Motor neuron (in vitro differentiated cells): Measurements from ENCODE around the gene DOCK4. TPM values are rescaled to one million over a fixed set of nuclear protein-coding genes. Genes with fewer than 3 reads are reported as not detected.
A peak's percentile ranks its signal among the peaks of the same experiment; 100 is the strongest.

ENCODE experiments used
- ATAC-seq, 8 experiments: fragments of 200-7000 bp; cut with Tn5 transposase; replicated peaks in 6 of 8; 2 replicates each; pipeline ENCODE4 v1.8.0; 2021; ENCODE audit warnings: mild to moderate bottlenecking in 8 of 8, moderate library complexity in 8 of 8
- H3K27ac ChIP-seq, 2 donors: fragments of 250-450 bp; sonication (Bioruptor Pico); 2 replicates each; pipeline ENCODE4 v1.9.0; 2021; ENCODE audit warnings: antibody characterized with exemption in 2 of 2, mild to moderate bottlenecking in 2 of 2, moderate library complexity in 1 of 2
- H3K4me1 ChIP-seq, 2 donors: fragments of 250-450 bp; sonication (Bioruptor Pico); replicated peaks in 1 of 2; 2 replicates each; pipeline ENCODE4 v1.6.1; 2021; ENCODE audit warnings: antibody characterized with exemption in 2 of 2, mild to moderate bottlenecking in 2 of 2, moderate library complexity in 1 of 2
- H3K4me3 ChIP-seq, 5 donors: fragments of 250-450 bp; sonication (Bioruptor Pico); 2 replicates each; pipeline ENCODE4 v1.9.0; 2021; ENCODE audit warnings: antibody characterized with exemption in 5 of 5, mild to moderate bottlenecking in 5 of 5, moderate library complexity in 4 of 5
- WGBS, 10 experiments: fragments of 450-650 bp; shearing (Covaris generic); methylation state at CpG; one replicate each; pipeline ENCODE4 v1.0.0; 2022; 5-methylcytosine and 5-hydroxymethylcytosine counted together
- in situ Hi-C, 9 experiments: fragments of 400-800 bp; cut with MboI; loops; one replicate each; pipeline ENCODE4 v1.15.0; 2021; ENCODE audit warnings: low sequenced_read_pairs in 9 of 9, low pct_unique_long_range_greater_than_20kb in 2 of 9; ENCODE audit not compliant: unreplicated experiment in 9 of 9
- total RNA-seq, 8 experiments: library from RNA; unstranded; fragments of 300-600 nt; gene quantifications; 2 replicates each; pipeline versions ENCODE4 v1.2.3 to v1.2.4, GENCODE V29; 2022

DOCK4 gene
- total RNA-seq, 8 experiments from 2014 or later: 8.1 to 27.3 (median 20.6) TPM

DNA sequence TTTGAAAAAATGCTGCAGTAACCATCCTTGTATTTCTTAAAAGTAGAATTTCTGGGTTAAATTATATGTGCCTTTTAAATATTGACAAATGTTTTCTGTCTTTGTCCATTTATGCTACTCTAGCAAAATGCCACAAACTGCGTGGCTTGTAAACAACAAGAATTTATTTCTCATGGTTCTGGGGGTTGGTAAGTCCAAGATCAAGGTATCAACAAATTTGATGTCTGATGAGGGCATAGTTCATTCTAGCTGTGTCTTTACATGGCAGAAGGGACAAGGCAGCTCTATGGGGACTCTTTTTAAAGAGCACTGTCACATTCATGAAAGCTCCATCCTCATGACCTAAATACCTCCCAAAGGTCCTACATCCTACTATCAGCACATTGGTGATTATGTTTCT, 27.9 kb upstream of the DOCK4 start:
- H3K4me1 ChIP-seq: no peaks in the 10 kb centered on the region
- in situ Hi-C loops: no loop called here
- H3K27ac ChIP-seq: no peak overlapping the region
- 80 to 100% (median 100%) methylated on average over 1 of the region's 1 CpG; no CpG with 5 or more reads in 1 of the 10 experiments for WGBS, 10 experiments
- no peak for ATAC-seq
- no peak overlapping the region for H3K4me3 ChIP-seq

DNA sequence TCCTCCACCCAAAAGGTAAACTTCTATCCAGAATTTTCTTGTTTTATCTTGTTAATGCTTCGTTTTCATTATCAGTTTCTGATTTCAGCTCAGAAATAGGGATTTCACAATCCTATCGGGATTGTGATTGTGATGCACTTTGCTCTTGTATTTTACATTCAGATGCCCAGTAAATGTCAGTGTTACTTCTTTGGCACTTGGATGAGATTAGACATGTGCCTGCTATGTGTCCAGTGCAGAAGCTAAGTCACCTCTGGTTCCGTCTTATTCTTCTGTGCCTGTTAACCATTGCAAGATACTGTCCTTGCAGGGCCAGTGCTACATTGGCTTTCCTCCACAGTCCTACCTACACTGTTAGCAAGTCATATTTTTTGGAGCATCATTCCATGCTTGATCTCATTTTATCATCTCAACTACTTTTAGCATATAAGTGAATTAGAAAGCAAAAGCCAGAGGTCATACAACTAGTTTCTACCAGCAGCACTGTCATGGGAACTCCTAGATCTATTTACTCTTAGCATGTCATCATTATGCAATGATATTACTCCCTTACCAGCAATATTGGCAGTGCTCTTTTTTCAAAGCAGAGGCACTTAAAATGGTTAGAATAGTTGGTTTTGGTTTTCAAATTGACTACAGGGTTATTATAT, 27.0 kb upstream of the DOCK4 start:
- ATAC-seq: peak in 2 of 8 experiments; percentile 67 to 76
- 73 to 100% (median 98%) methylated on average over 2 to 3 of the region's 3 CpGs for WGBS, 10 experiments
- Histone ChIP-seq H3K27ac (no peak overlapping the region), H3K4me1 (no peaks in the 10 kb centered on the region), H3K4me3 (no peak overlapping the region)
- in situ Hi-C loops: no loop called here

DNA sequence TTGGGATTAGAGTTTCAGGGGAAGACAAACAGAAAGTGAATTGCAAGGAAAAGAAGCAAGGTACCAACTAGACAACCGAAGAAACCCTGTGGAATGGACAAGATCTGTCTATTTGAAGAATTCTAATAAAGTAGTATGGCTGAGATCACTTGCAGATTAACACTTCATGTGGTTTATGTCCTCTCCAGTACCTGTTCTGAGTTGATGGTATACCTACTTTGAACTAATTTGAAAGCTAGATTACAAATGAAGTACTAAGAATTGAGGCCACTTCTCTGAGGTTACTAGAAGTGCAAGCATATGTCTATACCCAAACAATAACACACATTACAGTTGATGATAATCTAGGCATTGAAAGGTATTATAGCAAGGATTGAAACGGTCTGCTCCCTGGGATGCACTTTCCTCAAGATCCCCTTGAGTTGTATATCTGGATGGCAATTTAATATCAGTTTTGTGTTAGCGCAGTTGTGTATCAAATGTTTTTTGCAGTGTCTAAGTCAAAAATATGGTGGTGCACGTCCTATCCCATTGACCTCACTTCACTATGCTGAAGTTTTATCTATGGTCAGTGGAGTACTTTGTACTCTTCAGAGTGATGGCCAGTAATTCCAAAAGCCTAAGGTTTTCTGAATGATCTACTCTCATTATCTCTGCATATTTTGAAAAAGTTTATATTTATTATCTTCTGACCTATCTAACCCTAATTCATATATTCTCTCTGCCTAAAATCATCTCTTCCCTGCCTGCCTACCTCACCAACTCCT, 26.2 kb upstream of the DOCK4 start:
- WGBS, 10 experiments: 70 to 100% (median 94%) methylated on average over 1 to 4 of the region's 4 CpGs
- H3K27ac ChIP-seq: no peak overlapping the region
- ATAC-seq: no peak
- H3K4me1 ChIP-seq: no peaks in the 10 kb centered on the region
- no peak overlapping the region for H3K4me3 ChIP-seq
- in situ Hi-C loops: no loop called here

DNA sequence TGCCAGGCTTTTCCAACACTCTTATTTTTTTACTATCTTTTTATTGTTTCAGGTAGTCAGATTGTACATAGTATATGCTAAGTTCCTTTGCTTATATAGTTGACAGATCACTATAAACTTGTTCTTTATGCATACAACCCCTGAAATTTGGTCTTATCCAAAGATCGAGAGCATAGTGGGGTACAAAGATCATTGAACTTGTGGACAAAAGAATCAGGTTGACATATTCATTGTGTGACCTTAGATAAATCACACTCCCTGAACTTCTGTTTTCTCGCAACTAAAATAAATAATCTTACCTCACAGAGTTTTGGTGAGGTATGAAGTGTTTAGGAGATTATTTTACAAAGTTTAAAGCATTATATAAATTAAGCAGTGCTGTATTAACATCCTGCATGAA, 22.4 kb upstream of the DOCK4 start:
- no peak for ATAC-seq
- in situ Hi-C loops: no loop called here
- Histone ChIP-seq H3K4me3 (no peak overlapping the region), H3K27ac (no peak overlapping the region), H3K4me1 (no peaks in the 10 kb centered on the region)
- 83 to 100% (median 100%) methylated on average over 1 to 2 of the region's 2 CpGs; no CpG with 5 or more reads in 2 of the 10 experiments for WGBS, 10 experiments

DNA sequence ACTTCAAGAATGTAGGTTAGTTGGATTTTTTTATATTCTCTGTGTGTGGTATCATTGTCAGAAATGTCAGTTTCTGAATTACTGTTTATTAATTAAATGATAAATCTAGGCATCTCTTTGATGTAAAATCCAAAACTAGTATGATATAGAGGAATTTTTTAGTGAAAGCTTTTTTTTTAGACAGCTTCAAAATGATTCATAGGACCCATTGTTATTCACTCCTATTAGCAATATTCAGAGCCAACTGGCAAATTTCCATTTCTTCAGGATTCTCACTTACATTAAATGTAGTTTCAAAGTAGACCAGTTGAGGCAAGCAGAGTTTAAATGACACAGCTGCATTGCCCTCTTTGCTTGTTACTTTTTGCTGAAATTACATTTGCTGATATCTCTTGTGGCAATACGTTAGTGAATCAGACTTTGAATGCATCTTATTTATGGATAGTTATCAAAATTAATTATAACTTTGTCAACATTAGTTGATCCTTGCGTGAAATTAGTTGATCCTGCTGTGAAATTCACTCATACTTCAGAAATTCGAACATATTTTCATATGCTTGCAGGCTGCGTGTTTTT, 20.6 kb upstream of the DOCK4 start:
- Histone ChIP-seq H3K27ac (no peak overlapping the region), H3K4me1 (no peaks in the 10 kb centered on the region), H3K4me3 (no peak overlapping the region)
- 86 to 100% (median 93%) methylated on average over 1 to 4 of the region's 4 CpGs for WGBS, 10 experiments
- ATAC-seq: no peak
- in situ Hi-C loops: no loop called here

DNA sequence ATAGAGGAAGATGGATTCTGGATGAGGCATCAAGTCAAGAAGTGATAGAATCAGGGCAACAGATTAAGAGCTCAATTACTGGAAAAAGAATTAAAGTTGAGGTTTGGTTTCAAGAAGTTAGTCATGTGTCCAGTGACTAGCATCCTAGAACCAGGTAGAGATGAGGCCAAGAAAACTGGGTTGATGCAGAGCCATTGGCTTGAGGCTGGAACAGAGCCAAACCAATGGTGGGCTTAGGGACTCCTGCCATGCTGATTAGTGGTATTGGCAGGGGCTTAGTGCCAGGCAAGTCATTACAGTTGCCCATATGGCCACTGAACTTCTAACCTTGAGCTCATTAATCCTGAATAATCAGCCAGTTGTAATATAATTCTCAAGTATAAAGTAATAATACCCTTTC, 18.8 kb upstream of the DOCK4 start:
- Histone ChIP-seq H3K27ac (no peak overlapping the region), H3K4me3 (no peak overlapping the region), H3K4me1 (no peaks in the 10 kb centered on the region)
- no peak for ATAC-seq
- in situ Hi-C loops: no loop called here

DNA sequence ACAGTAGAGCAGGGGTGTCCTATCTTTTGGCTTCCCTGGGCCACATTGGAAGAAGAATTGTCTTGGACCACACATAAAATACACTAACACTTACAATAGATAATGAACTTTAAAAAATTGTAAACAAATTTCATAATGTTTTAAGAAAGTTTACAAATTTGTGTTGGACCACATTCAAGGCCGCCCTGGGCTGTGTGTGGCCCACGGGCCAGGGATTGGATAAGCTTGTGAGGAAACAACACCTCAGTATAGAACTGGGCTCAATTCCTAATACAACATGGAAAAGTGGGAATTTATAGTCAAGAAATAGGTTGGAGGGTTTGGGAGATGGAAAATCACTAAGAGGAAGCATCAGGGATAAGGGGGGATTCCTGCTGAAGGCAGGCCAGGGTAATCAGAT, 18.0 kb upstream of the DOCK4 start:
- Histone ChIP-seq H3K4me1 (no peaks in the 10 kb centered on the region), H3K27ac (no peak overlapping the region), H3K4me3 (no peak overlapping the region)
- WGBS, 10 experiments: 94 to 100% (median 100%) methylated on average over 2 of the region's 2 CpGs; no CpG with 5 or more reads in 4 of the 10 experiments
- in situ Hi-C loops: loop anchor here in 3 of 9 experiments (25.0 kb wide), 2 partner anchors 163 to 188 kb away; no protein-coding TSS in a partner anchor
- no peak for ATAC-seq

DNA sequence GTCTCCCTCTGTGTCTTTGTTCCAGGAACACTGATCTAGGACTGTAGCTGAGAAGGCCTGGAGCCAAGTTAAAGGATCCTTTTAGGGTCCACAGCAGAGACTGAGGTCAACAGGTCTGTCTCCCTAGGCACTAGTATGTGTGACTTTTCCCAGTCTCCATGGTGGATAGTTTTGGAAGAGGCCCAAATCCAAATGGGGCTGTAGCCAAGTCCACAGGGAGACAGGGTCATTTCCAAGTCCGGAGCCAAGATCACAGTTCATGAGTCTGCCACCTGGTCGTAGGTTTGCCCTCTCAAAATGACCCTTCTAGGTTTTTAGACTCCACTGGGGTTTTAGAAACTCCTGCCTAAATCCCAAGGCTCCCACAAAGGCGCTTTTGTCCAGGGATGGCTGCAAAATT, 17.1 kb upstream of the DOCK4 start:
- H3K27ac ChIP-seq: no peak overlapping the region
- in situ Hi-C loops: loop anchor here in 3 of 9 experiments (25.0 kb wide), 2 partner anchors 164 to 189 kb away; no protein-coding TSS in a partner anchor
- H3K4me1 ChIP-seq: no peaks in the 10 kb centered on the region
- ATAC-seq: no peak
- H3K4me3 ChIP-seq: no peak overlapping the region
- WGBS, 10 experiments: 92 to 100% (median 100%) methylated on average over 1 to 3 of the region's 3 CpGs; no CpG with 5 or more reads in 5 of the 10 experiments

DNA sequence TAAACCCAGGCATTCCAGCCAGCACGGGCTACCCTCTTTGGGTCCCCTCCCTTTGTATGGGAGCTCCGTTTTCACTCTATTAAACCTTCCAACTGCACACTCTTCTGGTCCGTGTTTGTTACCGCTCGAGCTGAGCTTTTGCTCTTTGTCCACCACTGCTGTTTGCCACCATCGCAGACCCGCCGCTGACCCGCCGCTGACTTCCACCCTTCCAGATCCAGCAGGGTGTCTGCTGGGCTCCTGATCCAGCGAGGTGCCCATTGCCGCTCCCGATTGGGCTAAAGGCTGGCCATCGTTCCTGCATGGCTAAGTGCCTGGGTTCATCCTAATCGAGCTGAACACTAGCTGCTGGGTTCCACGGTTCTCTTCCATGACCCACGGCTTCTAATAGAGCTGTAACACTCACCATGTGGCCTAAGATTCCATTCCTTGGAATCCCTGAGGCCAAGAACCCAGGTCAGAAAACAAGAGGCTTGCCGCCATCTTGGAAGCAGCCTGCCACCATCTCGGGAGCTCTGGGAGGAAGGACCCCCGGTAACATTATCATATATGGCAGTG, 14.8 kb upstream of the DOCK4 start:
- no peak overlapping the region for H3K27ac ChIP-seq
- WGBS, 10 experiments: 74 to 100% (median 96%) methylated on average over 1 to 16 of the region's 20 CpGs; no CpG with 5 or more reads in 3 of the 10 experiments
- no peaks in the 10 kb centered on the region for H3K4me1 ChIP-seq
- no peak overlapping the region for H3K4me3 ChIP-seq
- no peak for ATAC-seq
- in situ Hi-C loops: loop anchor here in 3 of 9 experiments (25.0 kb wide), 2 partner anchors 166 to 191 kb away; no protein-coding TSS in a partner anchor

DNA sequence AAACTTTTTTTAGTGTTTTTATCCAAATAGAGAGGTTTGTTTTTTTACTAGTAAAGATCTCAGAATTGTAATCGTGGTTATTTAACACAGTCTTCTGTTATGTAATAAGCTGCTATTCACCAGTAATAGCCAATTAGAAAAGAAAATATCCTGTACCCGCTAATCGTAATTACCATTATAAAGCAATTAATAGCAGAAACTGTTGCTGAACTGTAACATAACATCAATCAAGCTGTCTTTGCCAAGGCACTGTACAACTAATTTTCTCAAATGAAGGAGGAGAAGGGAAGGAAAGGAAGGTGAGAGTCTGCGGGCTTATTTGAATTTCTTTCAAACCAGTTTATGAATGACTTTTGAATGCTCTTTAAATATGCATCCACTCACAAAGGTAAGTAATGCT, 9.6 kb upstream of the DOCK4 start:
- WGBS, 10 experiments: 27 to 97% (median 63%) methylated on average over 2 to 4 of the region's 4 CpGs
- peaks cover 0 to 8% of the 10 kb centered on the region in 2 donors for H3K4me1 ChIP-seq
- ATAC-seq: no peak
- no peak overlapping the region for H3K27ac ChIP-seq
- in situ Hi-C loops: loop anchor here in 3 of 9 experiments (25.0 kb wide), 2 partner anchors 172 to 197 kb away; no protein-coding TSS in a partner anchor
- no peak overlapping the region for H3K4me3 ChIP-seq

DNA sequence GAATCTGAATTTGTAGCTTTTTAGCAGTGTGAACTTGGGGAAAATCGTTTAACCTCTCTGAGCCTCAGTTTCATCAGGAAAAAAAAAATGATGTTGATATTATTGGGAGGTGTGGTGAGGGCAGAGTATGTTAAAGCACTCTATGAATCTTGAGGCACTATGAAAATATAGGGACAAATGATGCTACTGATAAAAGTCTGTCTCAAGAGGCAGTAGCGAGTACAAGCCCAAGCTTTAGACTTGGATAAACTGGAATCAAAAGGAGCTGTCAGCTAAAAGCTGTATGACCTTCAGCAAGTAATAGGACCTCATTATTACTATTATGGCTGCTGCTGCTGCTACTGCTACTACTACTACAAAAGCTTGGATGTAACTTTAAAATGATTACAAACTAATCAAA, 8.7 kb upstream of the DOCK4 start:
- in situ Hi-C loops: loop anchor here in 3 of 9 experiments (25.0 kb wide), 2 partner anchors 172 to 197 kb away; no protein-coding TSS in a partner anchor
- Histone ChIP-seq H3K4me1 (peaks cover 0 to 8% of the 10 kb centered on the region in 2 donors), H3K27ac (no peak overlapping the region), H3K4me3 (no peak overlapping the region)
- peak in 2 of 8 experiments; percentile 27 to 52 for ATAC-seq
- WGBS, 10 experiments: 67 to 100% (median 82%) methylated on average over 1 to 2 of the region's 2 CpGs; no CpG with 5 or more reads in 1 of the 10 experiments

DNA sequence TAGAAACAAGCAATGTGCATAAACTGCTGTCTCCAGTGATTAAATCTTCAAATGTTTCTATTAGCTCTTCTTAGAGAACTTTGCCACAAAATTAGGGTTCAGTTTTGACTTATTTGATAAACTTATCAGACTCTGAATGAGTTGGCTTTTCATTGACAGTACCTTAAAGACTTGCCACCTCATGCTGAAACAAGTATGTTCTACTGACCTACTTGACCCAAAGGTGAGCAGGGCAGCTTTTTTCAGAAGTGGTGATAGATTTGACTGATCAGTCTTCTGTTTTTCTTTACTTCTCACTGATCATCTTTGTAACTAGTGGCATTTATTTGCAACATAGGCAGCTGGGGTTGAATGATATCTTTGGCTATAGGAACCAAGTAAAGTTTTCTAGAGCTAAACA, 8.1 kb upstream of the DOCK4 start:
- in situ Hi-C loops: loop anchor here in 3 of 9 experiments (25.0 kb wide), 2 partner anchors 173 to 198 kb away; no protein-coding TSS in a partner anchor

DNA sequence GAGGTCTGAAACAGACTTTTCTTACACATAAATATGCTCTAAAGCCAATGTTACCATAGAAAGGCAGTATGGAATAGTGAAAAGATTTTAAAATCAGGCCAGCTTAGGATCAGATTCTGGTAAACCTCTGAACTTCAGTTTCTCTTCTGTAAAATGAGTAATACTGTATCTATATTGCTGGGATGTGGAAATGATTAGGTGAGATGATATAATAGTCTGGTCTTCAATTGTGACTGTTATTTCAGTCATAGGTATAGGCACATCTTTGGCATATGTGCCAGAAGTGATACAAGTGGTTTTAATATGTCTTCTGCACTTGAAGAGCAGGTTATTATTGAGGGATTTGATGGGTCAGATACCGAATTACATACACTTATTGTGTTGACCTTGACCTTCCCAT, 7.5 kb upstream of the DOCK4 start:
- Histone ChIP-seq H3K27ac (no peak overlapping the region), H3K4me3 (no peak overlapping the region), H3K4me1 (peaks cover 0 to 8% of the 10 kb centered on the region in 2 donors)
- in situ Hi-C loops: loop anchor here in 3 of 9 experiments (25.0 kb wide), 2 partner anchors 174 to 199 kb away; no protein-coding TSS in a partner anchor
- ATAC-seq: no peak
- 63 to 100% (median 100%) methylated on average over 1 of the region's 1 CpG; no CpG with 5 or more reads in 2 of the 10 experiments for WGBS, 10 experiments

More for the DNA sequence above, 8.1 kb upstream of the DOCK4 start:
- ATAC-seq: no peak
- Histone ChIP-seq H3K27ac (no peak overlapping the region), H3K4me1 (peaks cover 0 to 8% of the 10 kb centered on the region in 2 donors), H3K4me3 (no peak overlapping the region)
